HG02763 (cell line): ENCODE data around the gene ZNF577.

Experiments
- ATAC-seq: cut with Tn5 transposase; IDR thresholded peaks from one replicate; pipeline ENCODE4 v1.9.1; 2021; ENCODE audit warnings: mild to moderate bottlenecking, moderate library complexity; ENCODE audit not compliant: unreplicated experiment

The ZNF577 gene

GRCh38 chr19:51873097-51873496 lies 14.7 kb downstream of the ZNF577 start:
- no peak for ATAC-seq

- ATAC-seq, result no peak
Measured at GRCh38 chr19:51861870-51862622, 25.7 kb downstream of the ZNF577 start.

- no peak for ATAC-seq
Measured at GRCh38 chr19:51837145-51837544, 50.6 kb downstream of the ZNF577 start.

- no peak for ATAC-seq
Measured at GRCh38 chr19:51830274-51830673, 57.5 kb downstream of the ZNF577 start.

GRCh38 chr19:51824281-51825005 lies 63.3 kb downstream of the ZNF577 start:
- no peak for ATAC-seq

- no peak for ATAC-seq
Measured at GRCh38 chr19:51822946-51823345, 64.8 kb downstream of the ZNF577 start.

GRCh38 chr19:51822325-51822724 lies 65.4 kb downstream of the ZNF577 start:
- no peak for ATAC-seq

- ATAC-seq, result no peak
Measured at GRCh38 chr19:51821921-51822320, 65.8 kb downstream of the ZNF577 start.

GRCh38 chr19:51821456-51821855 lies 66.3 kb downstream of the ZNF577 start:
- no peak for ATAC-seq
